ENCODE results near the gene FCSK.
"Not testable (repeated sequence)": the region's sequence is repeated elsewhere in the genome, so short reads cannot be mapped to it uniquely, and the experiment has no call there.

DNA sequence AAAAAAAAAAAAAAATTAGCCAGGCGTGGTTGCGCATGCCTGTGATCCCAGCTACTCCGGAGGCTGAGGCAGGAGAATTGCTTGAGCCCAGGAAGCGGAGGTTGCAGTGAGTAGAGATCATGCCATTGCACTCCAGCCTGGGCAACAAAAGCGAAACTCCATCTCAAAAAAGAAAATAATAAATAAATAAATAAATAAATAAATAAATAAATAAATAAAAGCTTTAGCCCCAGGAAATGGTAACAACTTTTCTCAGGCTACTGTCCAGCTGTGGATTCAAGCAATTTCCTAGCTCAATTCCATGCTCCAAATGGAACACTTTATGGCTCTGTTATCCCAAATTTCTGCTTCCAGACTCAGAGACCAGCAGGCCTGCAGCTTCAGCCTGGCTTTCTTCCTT, 40.8 kb upstream of the FCSK start:
- TF ChIP-seq KDM4B (CRISPR knock-in tag; IDR thresholded peaks at IDR 0.05); ARNTL (CRISPR knock-in tag; IDR thresholded peaks at IDR 0.05); HNF4G (IDR thresholded peaks at IDR 0.05; ENCODE audit: borderline replicate concordance, low read depth, low read length); HNF4G (CRISPR knock-in tag; IDR thresholded peaks at IDR 0.05; ENCODE audit: borderline replicate concordance, low read depth); ZNF792 (CRISPR knock-in tag; IDR thresholded peaks at IDR 0.05); NR1H2 (CRISPR knock-in tag; IDR thresholded peaks at IDR 0.05; ENCODE audit: borderline replicate concordance, low read depth); EP300 (IDR thresholded peaks at IDR 0.05; ENCODE audit: low read depth in 2 of 2, low read length in 2 of 2); EP300 (CRISPR knock-in tag; IDR thresholded peaks at IDR 0.05; ENCODE audit: borderline replicate concordance); ZBTB21 (CRISPR knock-in tag; IDR thresholded peaks at IDR 0.05); SP2 (CRISPR knock-in tag; IDR thresholded peaks at IDR 0.05): not testable (repeated sequence)
- TF ChIP-seq, protein P1, sequence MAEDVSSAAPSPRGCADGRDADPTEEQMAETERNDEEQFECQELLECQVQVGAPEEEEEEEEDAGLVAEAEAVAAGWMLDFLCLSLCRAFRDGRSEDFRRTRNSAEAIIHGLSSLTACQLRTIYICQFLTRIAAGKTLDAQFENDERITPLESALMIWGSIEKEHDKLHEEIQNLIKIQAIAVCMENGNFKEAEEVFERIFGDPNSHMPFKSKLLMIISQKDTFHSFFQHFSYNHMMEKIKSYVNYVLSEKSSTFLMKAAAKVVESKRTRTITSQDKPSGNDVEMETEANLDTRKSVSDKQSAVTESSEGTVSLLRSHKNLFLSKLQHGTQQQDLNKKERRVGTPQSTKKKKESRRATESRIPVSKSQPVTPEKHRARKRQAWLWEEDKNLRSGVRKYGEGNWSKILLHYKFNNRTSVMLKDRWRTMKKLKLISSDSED (CRISPR knock-in tag; IDR thresholded peaks at IDR 0.05): not testable (repeated sequence)
- TF ChIP-seq, protein P2, sequence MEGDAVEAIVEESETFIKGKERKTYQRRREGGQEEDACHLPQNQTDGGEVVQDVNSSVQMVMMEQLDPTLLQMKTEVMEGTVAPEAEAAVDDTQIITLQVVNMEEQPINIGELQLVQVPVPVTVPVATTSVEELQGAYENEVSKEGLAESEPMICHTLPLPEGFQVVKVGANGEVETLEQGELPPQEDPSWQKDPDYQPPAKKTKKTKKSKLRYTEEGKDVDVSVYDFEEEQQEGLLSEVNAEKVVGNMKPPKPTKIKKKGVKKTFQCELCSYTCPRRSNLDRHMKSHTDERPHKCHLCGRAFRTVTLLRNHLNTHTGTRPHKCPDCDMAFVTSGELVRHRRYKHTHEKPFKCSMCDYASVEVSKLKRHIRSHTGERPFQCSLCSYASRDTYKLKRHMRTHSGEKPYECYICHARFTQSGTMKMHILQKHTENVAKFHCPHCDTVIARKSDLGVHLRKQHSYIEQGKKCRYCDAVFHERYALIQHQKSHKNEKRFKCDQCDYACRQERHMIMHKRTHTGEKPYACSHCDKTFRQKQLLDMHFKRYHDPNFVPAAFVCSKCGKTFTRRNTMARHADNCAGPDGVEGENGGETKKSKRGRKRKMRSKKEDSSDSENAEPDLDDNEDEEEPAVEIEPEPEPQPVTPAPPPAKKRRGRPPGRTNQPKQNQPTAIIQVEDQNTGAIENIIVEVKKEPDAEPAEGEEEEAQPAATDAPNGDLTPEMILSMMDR (CRISPR knock-in tag; IDR thresholded peaks at IDR 0.05): not testable (repeated sequence)
- TF ChIP-seq, protein P3, sequence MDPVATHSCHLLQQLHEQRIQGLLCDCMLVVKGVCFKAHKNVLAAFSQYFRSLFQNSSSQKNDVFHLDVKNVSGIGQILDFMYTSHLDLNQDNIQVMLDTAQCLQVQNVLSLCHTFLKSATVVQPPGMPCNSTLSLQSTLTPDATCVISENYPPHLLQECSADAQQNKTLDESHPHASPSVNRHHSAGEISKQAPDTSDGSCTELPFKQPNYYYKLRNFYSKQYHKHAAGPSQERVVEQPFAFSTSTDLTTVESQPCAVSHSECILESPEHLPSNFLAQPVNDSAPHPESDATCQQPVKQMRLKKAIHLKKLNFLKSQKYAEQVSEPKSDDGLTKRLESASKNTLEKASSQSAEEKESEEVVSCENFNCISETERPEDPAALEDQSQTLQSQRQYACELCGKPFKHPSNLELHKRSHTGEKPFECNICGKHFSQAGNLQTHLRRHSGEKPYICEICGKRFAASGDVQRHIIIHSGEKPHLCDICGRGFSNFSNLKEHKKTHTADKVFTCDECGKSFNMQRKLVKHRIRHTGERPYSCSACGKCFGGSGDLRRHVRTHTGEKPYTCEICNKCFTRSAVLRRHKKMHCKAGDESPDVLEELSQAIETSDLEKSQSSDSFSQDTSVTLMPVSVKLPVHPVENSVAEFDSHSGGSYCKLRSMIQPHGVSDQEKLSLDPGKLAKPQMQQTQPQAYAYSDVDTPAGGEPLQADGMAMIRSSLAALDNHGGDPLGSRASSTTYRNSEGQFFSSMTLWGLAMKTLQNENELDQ (CRISPR knock-in tag; IDR thresholded peaks at IDR 0.05; ENCODE audit: borderline replicate concordance): not testable (repeated sequence)

Data from HepG2 (cell line).